Adrenal gland (tissue), 5 donors: ENCODE results near the gene YWHAQ.

Source experiments
- POLR2A ChIP-seq, 2 donors: fragments of 450-650 bp; IDR thresholded peaks; one replicate each; pipeline ENCODE4 v1.6.1; 2017; ENCODE audit warnings: antibody characterized with exemption in 2 of 2, mild to moderate bottlenecking in 2 of 2, moderate library complexity in 1 of 2
- TF ChIP-seq, protein P1 (sequence below), 6 experiments: fragments of 450-650 bp in 4 of 6; fragments of 200-600 bp in 2 of 6; sonication (generic) in 1 of 6; IDR thresholded peaks; 1 replicate in 5 of 6; 2 replicates in 1 of 6; pipeline versions ENCODE4 v1.5.1 to v1.8.0; 2016 to 2021; ENCODE audit warnings: antibody characterized with exemption in 6 of 6, mild to moderate bottlenecking in 2 of 6, moderate library complexity in 1 of 6
- donor health status: DM: no; HTN: no; CAD: no.

DNA sequence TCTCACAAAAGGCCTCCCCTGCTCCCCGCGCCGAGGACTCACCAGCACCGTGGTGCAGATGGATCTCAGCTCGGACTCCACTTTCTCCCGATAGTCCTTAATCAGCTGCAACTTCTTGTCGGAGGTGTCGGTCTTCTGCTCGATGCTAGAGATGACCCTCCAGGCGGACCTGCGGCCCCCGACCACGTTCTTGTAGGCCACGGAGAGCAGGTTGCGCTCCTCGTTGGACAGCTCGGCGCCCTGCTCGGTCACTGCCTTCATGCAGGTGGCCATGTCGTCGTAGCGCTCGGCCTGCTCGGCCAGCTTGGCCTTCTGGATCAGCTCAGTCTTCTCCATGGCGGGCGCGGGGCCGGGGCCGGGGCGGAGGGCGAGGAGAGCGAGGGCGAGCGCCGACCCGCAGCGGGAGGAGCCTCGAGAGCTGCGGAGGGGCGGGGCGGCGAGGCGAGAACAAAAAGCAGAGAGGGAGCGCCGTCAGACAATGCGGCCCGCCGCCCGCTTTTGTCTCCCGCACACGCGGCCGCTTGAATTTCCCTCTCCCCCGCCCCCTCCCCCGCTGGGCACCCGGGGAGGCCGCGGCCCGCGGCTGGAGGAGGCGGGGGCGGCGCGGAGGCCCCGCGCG is 571 bp downstream of the YWHAQ start:
- TF ChIP-seq, protein P1, sequence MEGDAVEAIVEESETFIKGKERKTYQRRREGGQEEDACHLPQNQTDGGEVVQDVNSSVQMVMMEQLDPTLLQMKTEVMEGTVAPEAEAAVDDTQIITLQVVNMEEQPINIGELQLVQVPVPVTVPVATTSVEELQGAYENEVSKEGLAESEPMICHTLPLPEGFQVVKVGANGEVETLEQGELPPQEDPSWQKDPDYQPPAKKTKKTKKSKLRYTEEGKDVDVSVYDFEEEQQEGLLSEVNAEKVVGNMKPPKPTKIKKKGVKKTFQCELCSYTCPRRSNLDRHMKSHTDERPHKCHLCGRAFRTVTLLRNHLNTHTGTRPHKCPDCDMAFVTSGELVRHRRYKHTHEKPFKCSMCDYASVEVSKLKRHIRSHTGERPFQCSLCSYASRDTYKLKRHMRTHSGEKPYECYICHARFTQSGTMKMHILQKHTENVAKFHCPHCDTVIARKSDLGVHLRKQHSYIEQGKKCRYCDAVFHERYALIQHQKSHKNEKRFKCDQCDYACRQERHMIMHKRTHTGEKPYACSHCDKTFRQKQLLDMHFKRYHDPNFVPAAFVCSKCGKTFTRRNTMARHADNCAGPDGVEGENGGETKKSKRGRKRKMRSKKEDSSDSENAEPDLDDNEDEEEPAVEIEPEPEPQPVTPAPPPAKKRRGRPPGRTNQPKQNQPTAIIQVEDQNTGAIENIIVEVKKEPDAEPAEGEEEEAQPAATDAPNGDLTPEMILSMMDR (IDR thresholded peaks at IDR 0.05), result no peak
- TF ChIP-seq POLR2A (IDR thresholded peaks at IDR 0.05), result no peak
